Measurements from ENCODE around the gene USH1G.

USH1G gene

GRCh38 chr17:74945543-74945942 is 22.5 kb upstream of the USH1G start:
- H3K14ac ChIP-seq (ENCODE audit: low read length): no peak overlapping the region
- H3K23ac ChIP-seq (ENCODE audit: low read depth, low read length, poor library complexity): no peak overlapping the region
- H3K36me3 ChIP-seq (replicated peaks in 1 of 2; ENCODE audit: control insufficient read depth in 2 of 2, insufficient read depth in 2 of 2, low read length in 2 of 2): no peaks in the 10 kb centered on the region
- no peak overlapping the region for H3K4me2 ChIP-seq (ENCODE audit: insufficient read depth, low read length, poor library complexity, severe bottlenecking)
- no peak overlapping the region for H2AFZ ChIP-seq (ENCODE audit: low read length)
- H3K27ac ChIP-seq (replicated peaks; ENCODE audit: low read length): no peak overlapping the region
- no peak for DNase-seq (ENCODE audit: low spot score)
- no peak overlapping the region for H4K91ac ChIP-seq (ENCODE audit: low read depth, low read length, poor library complexity)
- H3K9ac ChIP-seq (ENCODE audit: low read depth, low read length, poor library complexity): no peak overlapping the region
- H2BK5ac ChIP-seq (ENCODE audit: low read length): no peak overlapping the region
- no peaks in the 10 kb centered on the region for H3K9me3 ChIP-seq (replicated peaks in 1 of 2; ENCODE audit: control insufficient read depth in 2 of 2, insufficient read depth in 1 of 2, low read depth in 1 of 2, low read length in 2 of 2)
- H2AK5ac ChIP-seq (ENCODE audit: low read depth, low read length): no peak overlapping the region
- H3K79me1 ChIP-seq (ENCODE audit: low read depth, low read length): no peaks in the 10 kb centered on the region
- no CpG with 5 or more reads among the region's 6 CpGs for whole genome bisulfite sequencing, 2 donors (ENCODE audit: extremely low coverage in 2 of 2, insufficient read length in 2 of 2, insufficient replicate concordance in 1 of 2)
- H2BK12ac ChIP-seq (ENCODE audit: low read length): no peak overlapping the region
- no peaks in the 10 kb centered on the region for H3K4me1 ChIP-seq (ENCODE audit: control insufficient read depth in 2 of 2, insufficient read depth in 1 of 2, low read depth in 1 of 2, low read length in 2 of 2)
- no peak overlapping the region for H4K8ac ChIP-seq (ENCODE audit: low read depth, low read length)
- H2BK15ac ChIP-seq (ENCODE audit: low read length): no peak overlapping the region
- no peak overlapping the region for H3K4ac ChIP-seq (ENCODE audit: low read length)
- H3K27me3 ChIP-seq (ENCODE audit: control insufficient read depth in 3 of 3, insufficient read depth in 3 of 3, low read depth in 1 of 3, low read length in 3 of 3): peaks cover 0 to 81% (median 2%) of the 10 kb centered on the region in 3 experiments
- no peak overlapping the region for H3K18ac ChIP-seq (ENCODE audit: low read length)
- no peak overlapping the region for H2BK120ac ChIP-seq (ENCODE audit: low read depth, low read length)
- H3K4me3 ChIP-seq (ENCODE audit: low read length in 2 of 2): no peak overlapping the region

GRCh38 chr17:74943808-74944522 is 20.9 kb upstream of the USH1G start:
- Histone ChIP-seq H3K4me1 (ENCODE audit: control insufficient read depth in 2 of 2, insufficient read depth in 1 of 2, low read depth in 1 of 2, low read length in 2 of 2) (no peaks in the 10 kb centered on the region), H2BK12ac (ENCODE audit: low read length) (no peak overlapping the region), H3K27ac (replicated peaks; ENCODE audit: low read length) (no peak overlapping the region), H2AK5ac (ENCODE audit: low read depth, low read length) (no peak overlapping the region), H3K14ac (ENCODE audit: low read length) (no peak overlapping the region), H2BK120ac (ENCODE audit: low read depth, low read length) (no peak overlapping the region), H3K4ac (ENCODE audit: low read length) (no peak overlapping the region), H4K91ac (ENCODE audit: low read depth, low read length, poor library complexity) (no peak overlapping the region), H3K9ac (ENCODE audit: low read depth, low read length, poor library complexity) (no peak overlapping the region), H4K8ac (ENCODE audit: low read depth, low read length) (no peak overlapping the region), H3K79me1 (ENCODE audit: low read depth, low read length) (no peaks in the 10 kb centered on the region), H3K9me3 (replicated peaks in 1 of 2; ENCODE audit: control insufficient read depth in 2 of 2, insufficient read depth in 1 of 2, low read depth in 1 of 2, low read length in 2 of 2) (no peaks in the 10 kb centered on the region), H3K18ac (ENCODE audit: low read length) (no peak overlapping the region), H2AFZ (ENCODE audit: low read length) (no peak overlapping the region), H2BK5ac (ENCODE audit: low read length) (no peak overlapping the region), H3K23ac (ENCODE audit: low read depth, low read length, poor library complexity) (no peak overlapping the region), H3K4me3 (ENCODE audit: low read length in 2 of 2) (no peak overlapping the region), H3K27me3 (ENCODE audit: control insufficient read depth in 3 of 3, insufficient read depth in 3 of 3, low read depth in 1 of 3, low read length in 3 of 3) (peaks cover 0 to 80% (median 4%) of the 10 kb centered on the region in 3 experiments), H2BK15ac (ENCODE audit: low read length) (no peak overlapping the region), H3K36me3 (replicated peaks in 1 of 2; ENCODE audit: control insufficient read depth in 2 of 2, insufficient read depth in 2 of 2, low read length in 2 of 2) (no peaks in the 10 kb centered on the region), H3K4me2 (ENCODE audit: insufficient read depth, low read length, poor library complexity, severe bottlenecking) (no peak overlapping the region)
- DNase-seq (ENCODE audit: low spot score): no peak
- WGBS, 2 donors (ENCODE audit: extremely low coverage in 2 of 2, insufficient read length in 2 of 2, insufficient replicate concordance in 1 of 2): no CpG with 5 or more reads among the region's 13 CpGs

GRCh38 chr17:74941128-74941725 is 18.2 kb upstream of the USH1G start:
- H4K8ac ChIP-seq (ENCODE audit: low read depth, low read length): no peak overlapping the region

GRCh38 chr17:74939534-74939933 is 16.5 kb upstream of the USH1G start:
- Histone ChIP-seq H2AK5ac (ENCODE audit: low read depth, low read length) (no peak overlapping the region), H2BK5ac (ENCODE audit: low read length) (no peak overlapping the region), H3K9me3 (replicated peaks in 1 of 2; ENCODE audit: control insufficient read depth in 2 of 2, insufficient read depth in 1 of 2, low read depth in 1 of 2, low read length in 2 of 2) (peaks cover 0 to 1% of the 10 kb centered on the region in 2 donors), H3K23ac (ENCODE audit: low read depth, low read length, poor library complexity) (no peak overlapping the region), H3K36me3 (replicated peaks in 1 of 2; ENCODE audit: control insufficient read depth in 2 of 2, insufficient read depth in 2 of 2, low read length in 2 of 2) (no peaks in the 10 kb centered on the region), H4K8ac (ENCODE audit: low read depth, low read length) (no peak overlapping the region), H3K9ac (ENCODE audit: low read depth, low read length, poor library complexity) (no peak overlapping the region), H3K27ac (replicated peaks; ENCODE audit: low read length) (no peak overlapping the region), H4K91ac (ENCODE audit: low read depth, low read length, poor library complexity) (no peak overlapping the region), H3K27me3 (ENCODE audit: control insufficient read depth in 3 of 3, insufficient read depth in 3 of 3, low read depth in 1 of 3, low read length in 3 of 3) (peaks cover 19 to 91% (median 43%) of the 10 kb centered on the region in 3 experiments), H2BK12ac (ENCODE audit: low read length) (no peak overlapping the region), H3K14ac (ENCODE audit: low read length) (no peak overlapping the region), H3K79me1 (ENCODE audit: low read depth, low read length) (no peaks in the 10 kb centered on the region), H3K4ac (ENCODE audit: low read length) (no peak overlapping the region), H2BK15ac (ENCODE audit: low read length) (no peak overlapping the region), H3K4me3 (ENCODE audit: low read length in 2 of 2) (peak overlapping the region in 1 of 2 donors; percentile 40), H3K4me2 (ENCODE audit: insufficient read depth, low read length, poor library complexity, severe bottlenecking) (no peak overlapping the region), H3K4me1 (ENCODE audit: control insufficient read depth in 2 of 2, insufficient read depth in 1 of 2, low read depth in 1 of 2, low read length in 2 of 2) (peaks cover 0 to 3% of the 10 kb centered on the region in 2 donors), H2BK120ac (ENCODE audit: low read depth, low read length) (no peak overlapping the region), H2AFZ (ENCODE audit: low read length) (no peak overlapping the region), H3K18ac (ENCODE audit: low read length) (no peak overlapping the region)
- WGBS, 2 donors (ENCODE audit: extremely low coverage in 2 of 2, insufficient read length in 2 of 2, insufficient replicate concordance in 1 of 2): no CpG with 5 or more reads among the region's 8 CpGs
- DNase-seq (ENCODE audit: low spot score): no peak

More at GRCh38 chr17:74941128-74941725, 18.2 kb upstream of the USH1G start:
- Histone ChIP-seq H2AFZ (ENCODE audit: low read length) (no peak overlapping the region), H3K9me3 (replicated peaks in 1 of 2; ENCODE audit: control insufficient read depth in 2 of 2, insufficient read depth in 1 of 2, low read depth in 1 of 2, low read length in 2 of 2) (no peaks in the 10 kb centered on the region), H4K91ac (ENCODE audit: low read depth, low read length, poor library complexity) (no peak overlapping the region), H2BK120ac (ENCODE audit: low read depth, low read length) (no peak overlapping the region), H3K27me3 (ENCODE audit: control insufficient read depth in 3 of 3, insufficient read depth in 3 of 3, low read depth in 1 of 3, low read length in 3 of 3) (peaks cover 8 to 86% (median 27%) of the 10 kb centered on the region in 3 experiments), H3K23ac (ENCODE audit: low read depth, low read length, poor library complexity) (no peak overlapping the region), H2BK5ac (ENCODE audit: low read length) (no peak overlapping the region), H2BK12ac (ENCODE audit: low read length) (no peak overlapping the region), H2AK5ac (ENCODE audit: low read depth, low read length) (no peak overlapping the region), H3K27ac (replicated peaks; ENCODE audit: low read length) (no peak overlapping the region), H2BK15ac (ENCODE audit: low read length) (no peak overlapping the region), H3K9ac (ENCODE audit: low read depth, low read length, poor library complexity) (no peak overlapping the region), H3K4ac (ENCODE audit: low read length) (no peak overlapping the region), H3K4me3 (ENCODE audit: low read length in 2 of 2) (no peak overlapping the region), H3K14ac (ENCODE audit: low read length) (no peak overlapping the region), H3K18ac (ENCODE audit: low read length) (no peak overlapping the region), H3K4me2 (ENCODE audit: insufficient read depth, low read length, poor library complexity, severe bottlenecking) (no peak overlapping the region), H3K79me1 (ENCODE audit: low read depth, low read length) (no peaks in the 10 kb centered on the region), H3K4me1 (ENCODE audit: control insufficient read depth in 2 of 2, insufficient read depth in 1 of 2, low read depth in 1 of 2, low read length in 2 of 2) (no peaks in the 10 kb centered on the region), H3K36me3 (replicated peaks in 1 of 2; ENCODE audit: control insufficient read depth in 2 of 2, insufficient read depth in 2 of 2, low read length in 2 of 2) (no peaks in the 10 kb centered on the region)
- DNase-seq (ENCODE audit: low spot score): no peak
- no CpG with 5 or more reads among the region's 21 CpGs for WGBS, 2 donors (ENCODE audit: extremely low coverage in 2 of 2, insufficient read length in 2 of 2, insufficient replicate concordance in 1 of 2)

Measured in neuronal stem cell (in vitro differentiated cells).